Embryonic facial prominence (tissue), 1 donor: Measurements from ENCODE around the gene DIS3L.
"Not testable (repeated sequence)": the region's sequence is repeated elsewhere in the genome, so short reads cannot be mapped to it uniquely, and the experiment has no call there.

ENCODE experiments used
- DNase-seq: peaks from one replicate; pipeline ENCODE4 v3.0.0-alpha.2; 2016; ENCODE audit errors: extremely low spot score

The DIS3L gene

DNA sequence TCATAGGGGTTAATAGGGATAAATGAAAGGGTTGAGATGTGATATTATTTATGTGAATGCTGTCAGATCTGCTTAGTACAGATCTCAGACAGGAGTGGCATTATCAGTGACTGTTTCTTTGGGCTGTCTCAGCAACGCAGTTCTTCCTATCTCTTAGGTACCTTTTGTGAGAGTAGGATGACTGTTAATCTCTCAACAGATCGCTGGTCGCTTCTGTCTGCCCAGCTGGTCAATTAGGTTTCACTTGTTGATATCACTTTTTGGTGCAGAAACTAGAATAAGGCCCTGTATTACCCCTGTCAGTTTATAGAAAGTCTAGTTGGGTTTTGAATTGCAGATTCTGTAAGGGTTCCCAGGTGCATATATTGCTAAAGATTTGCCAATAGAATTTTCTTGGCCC lies 16.5 kb downstream of the DIS3L start:
- no peak for DNase-seq

- no peak for DNase-seq
These were observed 17.4 kb downstream of the DIS3L start for GRCh38 chr15:66310786-66311185.

- no peak for DNase-seq
These were observed 18.8 kb downstream of the DIS3L start for GRCh38 chr15:66312144-66312543.

GRCh38 chr15:66323312-66323928 lies 30.1 kb downstream of the DIS3L start:
- no peak for DNase-seq

DNA sequence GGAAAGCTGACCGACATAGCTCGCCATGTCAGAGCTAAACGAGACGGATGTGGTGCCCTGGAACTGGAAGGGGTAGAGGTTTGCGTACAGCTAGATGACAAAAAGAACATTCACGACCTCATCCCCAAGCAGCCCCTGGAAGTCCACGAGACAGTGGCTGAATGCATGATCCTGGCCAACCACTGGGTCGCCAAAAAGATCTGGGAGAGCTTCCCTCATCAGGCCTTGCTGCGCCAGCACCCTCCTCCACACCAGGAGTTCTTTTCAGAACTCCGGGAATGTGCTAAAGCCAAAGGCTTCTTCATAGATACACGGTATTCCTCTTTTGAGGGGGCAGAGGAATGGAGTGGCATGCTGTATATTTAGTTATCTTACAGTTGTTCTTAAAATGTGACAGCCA lies 32.7 kb downstream of the DIS3L start:
- no peak for DNase-seq

DNA sequence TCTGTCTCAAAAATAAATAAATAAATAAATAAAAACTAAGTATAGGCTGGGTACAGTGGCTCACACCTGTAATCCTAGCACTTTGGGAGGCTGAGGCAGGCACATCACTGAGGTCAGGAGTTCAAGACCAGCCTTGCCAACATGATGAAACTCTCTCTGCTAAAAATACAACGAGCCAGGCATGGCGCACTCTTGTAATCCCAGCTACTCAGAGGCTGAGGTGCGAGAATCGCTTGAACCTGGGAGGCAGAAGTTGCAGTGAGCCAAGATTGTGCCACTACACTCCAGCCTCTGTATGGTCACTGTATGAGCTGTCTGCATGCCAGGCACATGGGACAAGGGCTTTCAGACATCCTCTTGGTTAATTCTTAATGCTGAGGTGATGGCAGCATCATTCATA lies 34.4 kb downstream of the DIS3L start:
- DNase-seq: no peak

DNA sequence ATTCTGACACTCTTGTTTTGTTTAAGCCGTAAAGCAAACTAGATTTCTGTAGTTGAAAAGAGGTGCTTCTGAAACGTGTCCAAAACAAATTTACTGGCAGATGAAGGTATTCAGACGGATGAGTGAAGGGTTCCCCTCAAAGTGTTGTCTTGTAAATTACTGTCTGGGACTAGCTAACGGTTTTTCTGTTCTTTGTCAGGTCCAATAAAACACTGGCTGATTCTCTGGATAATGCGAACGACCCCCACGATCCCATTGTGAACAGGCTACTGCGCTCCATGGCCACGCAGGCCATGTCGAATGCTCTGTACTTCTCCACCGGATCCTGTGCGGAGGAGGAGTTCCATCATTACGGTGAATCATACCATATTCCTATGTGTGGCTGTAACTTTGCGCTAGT lies 35.4 kb downstream of the DIS3L start:
- no peak for DNase-seq

- DNase-seq: not testable (repeated sequence)
These were observed 55.2 kb downstream of the DIS3L start for GRCh38 chr15:66348530-66348929.

GRCh38 chr15:66356077-66356358 lies 62.6 kb downstream of the DIS3L start:
- DNase-seq: no peak

DNA sequence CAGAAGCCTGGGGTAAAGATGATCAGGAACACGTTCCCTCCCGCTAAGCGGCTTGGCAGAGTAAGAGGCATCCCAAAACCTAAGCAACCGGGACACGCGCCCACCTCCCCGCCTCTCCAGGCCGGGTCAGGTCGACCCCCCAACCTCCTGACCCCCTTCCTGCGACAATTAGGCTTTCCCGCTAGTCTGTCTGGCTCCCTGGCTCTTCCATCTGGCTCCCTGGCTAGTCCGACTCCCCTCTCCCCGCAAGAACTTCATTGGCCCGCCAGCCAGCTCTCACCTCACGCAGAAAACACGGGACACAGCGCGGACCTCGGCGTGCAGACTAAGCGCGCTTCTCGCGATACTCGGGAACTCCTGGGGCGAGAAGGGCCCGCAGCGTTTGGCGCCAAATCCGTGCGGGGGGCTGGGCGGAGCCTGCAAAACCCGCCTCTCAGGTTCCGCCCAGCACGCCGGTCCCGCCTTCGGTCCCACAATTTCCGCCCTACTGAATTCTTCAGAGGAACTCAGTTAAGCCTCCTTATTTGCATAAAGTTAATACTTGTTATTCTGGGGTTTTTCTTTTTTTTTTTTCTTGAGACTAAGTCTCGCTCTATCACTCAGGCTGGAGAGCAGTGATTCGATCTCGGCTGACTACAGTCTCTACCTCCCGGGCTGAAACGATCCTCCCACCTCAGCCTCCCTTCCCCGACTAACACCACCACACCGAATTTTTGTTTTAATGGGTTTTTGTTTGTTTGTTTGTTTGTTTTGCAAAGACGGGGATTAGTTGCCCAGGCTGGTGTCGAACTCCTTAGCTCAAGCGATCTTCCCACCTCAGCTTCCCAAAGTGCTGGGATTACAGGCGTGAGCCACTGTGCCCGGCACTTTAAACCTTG lies 63.2 kb downstream of the DIS3L start, which contains the start of gene TIPIN:
TIPIN (minus strand) TSS at position 327 of the 878 bp plus-strand sequence. CDS start 3,738 bp downstream, outside the sequence.
- peak; percentile 90 for DNase-seq

DNA sequence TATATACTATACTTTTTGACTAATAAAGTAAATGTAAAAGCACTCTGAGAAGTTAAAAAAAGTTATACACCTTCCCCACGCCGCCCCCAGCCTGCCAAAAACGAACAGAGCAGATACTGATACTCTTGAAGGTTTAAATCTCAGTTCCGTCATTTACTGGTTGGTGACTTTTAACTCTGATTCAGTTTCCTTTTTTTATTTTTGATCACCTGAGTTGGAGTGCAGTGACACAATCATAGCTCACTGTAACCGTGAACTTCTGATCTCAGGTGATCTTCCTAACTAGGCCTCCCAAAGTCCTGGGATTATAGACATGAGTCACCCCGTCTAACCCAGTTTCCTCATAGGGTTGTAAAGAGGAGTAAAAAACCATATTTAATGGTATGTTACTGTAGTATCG lies 66.4 kb downstream of the DIS3L start:
- DNase-seq: no peak

- not testable (repeated sequence) for DNase-seq
These were observed 68.5 kb downstream of the DIS3L start for GRCh38 chr15:66361745-66362460.

GRCh38 chr15:66362776-66363175 lies 69.4 kb downstream of the DIS3L start:
- DNase-seq: no peak

DNA sequence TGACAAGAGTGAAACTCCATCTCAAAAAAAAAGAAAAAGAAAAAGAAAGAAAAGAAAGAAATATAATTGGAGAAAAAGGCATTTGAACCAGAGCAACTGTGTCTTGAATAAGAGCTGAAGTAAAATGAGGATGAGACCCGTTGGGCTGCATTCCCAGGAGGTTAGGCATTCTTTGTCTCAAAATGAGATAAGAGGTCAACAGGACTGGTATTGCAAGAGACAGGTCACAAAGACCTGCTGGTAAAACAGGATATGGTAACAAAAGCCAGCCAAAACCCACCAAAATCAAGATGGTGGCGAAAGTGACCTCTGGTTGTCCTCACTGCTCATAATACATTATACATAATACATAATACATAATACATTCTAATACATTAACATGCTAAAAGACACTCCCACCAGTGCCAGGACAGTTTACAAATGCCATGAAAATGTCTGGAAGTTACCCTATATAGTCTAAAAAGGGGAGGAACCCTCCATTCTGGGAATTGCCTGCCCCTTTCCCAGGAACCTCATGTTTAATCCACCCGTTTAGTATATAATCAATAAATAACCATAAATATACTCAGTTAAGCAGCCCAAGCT lies 71.7 kb downstream of the DIS3L start:
- DNase-seq: no peak

GRCh38 chr15:66369773-66370651 lies 76.6 kb downstream of the DIS3L start:
- DNase-seq: no peak

DNA sequence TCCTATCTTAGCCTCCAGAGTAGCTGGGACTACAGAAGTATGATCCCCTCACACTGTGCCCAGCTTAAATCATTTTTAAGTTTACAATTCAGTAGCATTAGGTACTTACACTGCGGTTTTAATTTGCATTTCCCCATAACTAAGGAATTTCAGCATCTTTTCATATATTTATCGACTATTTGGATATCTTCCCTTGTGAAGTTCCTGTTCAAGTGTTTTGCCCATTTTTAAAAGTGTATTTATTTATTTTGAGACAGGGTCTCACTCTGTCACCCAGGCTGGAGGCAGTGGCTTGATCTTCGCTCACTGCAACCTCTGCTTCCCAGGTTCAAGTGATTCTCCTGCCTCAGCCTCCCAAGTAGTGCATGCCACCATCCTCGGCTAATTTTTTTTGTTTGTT lies 80.8 kb downstream of the DIS3L start:
- no peak for DNase-seq

DNA sequence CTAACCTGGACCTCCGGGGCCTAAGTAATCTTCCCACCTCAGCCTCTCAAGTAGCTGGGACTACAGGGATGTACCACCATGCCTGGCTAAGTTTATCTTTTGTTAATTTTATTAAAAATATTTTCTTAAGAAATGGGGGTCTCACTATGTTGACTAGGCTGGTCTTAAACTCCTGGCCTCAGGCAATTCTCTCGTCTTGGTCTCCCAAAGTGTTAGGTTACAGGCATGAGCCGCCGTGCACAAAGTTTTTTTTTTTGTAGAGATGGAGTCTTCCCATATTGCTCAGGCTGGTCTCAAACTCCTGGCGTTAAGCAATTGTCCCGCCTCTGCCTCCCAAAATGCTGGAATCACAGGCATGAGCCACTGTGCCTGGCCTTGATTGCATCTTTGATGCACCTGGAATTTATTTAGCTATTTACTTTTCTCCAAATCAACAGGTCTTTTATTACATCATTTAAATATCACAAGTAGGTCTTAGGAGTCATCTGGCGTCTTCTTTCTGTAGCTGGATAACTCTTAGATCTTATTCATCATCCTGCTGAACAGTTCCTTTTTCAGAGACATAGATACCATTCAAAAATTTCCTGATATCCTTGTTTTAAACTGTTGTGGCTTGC lies 85.6 kb downstream of the DIS3L start:
- no peak for DNase-seq

GRCh38 chr15:66381376-66381775 lies 88.0 kb downstream of the DIS3L start:
- not testable (repeated sequence) for DNase-seq
